Tibial nerve (tissue), 4 donors: ENCODE measurements around the gene SPOCK1. TPM values are rescaled to one million over a fixed set of nuclear protein-coding genes. Genes with fewer than 3 reads are reported as not detected.

Experiments
- DNase-seq, 2 donors: peaks; one replicate each; pipeline ENCODE4 v3.0.0-alpha.2; 2019; ENCODE audit warnings: low spot score in 2 of 2
- H3K27ac ChIP-seq, 4 donors: fragments of 200-600 bp; sonication (generic) in 3 of 4; one replicate each; pipeline ENCODE4 v1.5.1; 2017 to 2019; ENCODE audit warnings: mild to moderate bottlenecking in 1 of 4
- H3K27me3 ChIP-seq, 2 donors: fragments of 200-600 bp; sonication (generic) in 1 of 2; one replicate each; pipeline versions ENCODE4 v1.5.1 to v1.6.0; 2017 to 2019
- H3K36me3 ChIP-seq, 3 donors: fragments of 200-600 bp; sonication (generic); one replicate each; pipeline ENCODE4 v1.5.1; 2018 to 2019
- H3K4me1 ChIP-seq, 4 donors: fragments of 200-600 bp; sonication (generic) in 3 of 4; one replicate each; pipeline ENCODE4 v1.5.1; 2017 to 2019
- H3K4me3 ChIP-seq, 4 donors: fragments of 200-600 bp; sonication (generic) in 3 of 4; one replicate each; pipeline ENCODE4 v1.5.1; 2017 to 2019; ENCODE audit warnings: mild to moderate bottlenecking in 1 of 4, moderate library complexity in 1 of 4
- H3K9me3 ChIP-seq, 4 donors: fragments of 200-600 bp; sonication (generic) in 3 of 4; one replicate each; pipeline ENCODE4 v1.5.1; 2017 to 2019
- CTCF ChIP-seq, 5 experiments: fragments of 200-600 bp in 3 of 5; fragments of 450-650 bp in 2 of 5; sonication (generic) in 3 of 5; IDR thresholded peaks; one replicate each; pipeline ENCODE4 v1.5.1; 2016 to 2019; ENCODE audit warnings: antibody characterized with exemption in 5 of 5, mild to moderate bottlenecking in 3 of 5, moderate library complexity in 2 of 5
- EP300 ChIP-seq, 2 donors: sonication (generic); formaldehyde crosslinking; IDR thresholded peaks; one replicate each; pipeline ENCODE4 v1.6.1; 2017; ENCODE audit warnings: antibody characterized with exemption in 2 of 2, mild to moderate bottlenecking in 1 of 2
- POLR2A ChIP-seq, 2 donors: fragments of 450-650 bp; IDR thresholded peaks; one replicate each; pipeline ENCODE4 v1.6.1; 2017; ENCODE audit warnings: antibody characterized with exemption in 2 of 2, mild to moderate bottlenecking in 2 of 2, moderate library complexity in 2 of 2
- WGBS, 2 donors: methylation state at CpG; one replicate each; pipeline ENCODE4 v1.1.5; 2018; 5-methylcytosine and 5-hydroxymethylcytosine counted together
- total RNA-seq, 4 donors: library from RNA; depleted of rRNA; stranded (reverse); fragments of >200 nt; gene quantifications; one replicate each; pipeline ENCODE4 v1.1.0, GENCODE V29; 2016

SPOCK1 gene
- total RNA-seq, 4 donors from 2014 or later: 39.8 to 119 (median 73.1) TPM

- Histone ChIP-seq H3K4me3 (no peak overlapping the region), H3K4me1 (peaks cover 0 to 3% (median 0%) of the 10 kb centered on the region in 4 donors), H3K27ac (no peak overlapping the region), H3K27me3 (no peaks in the 10 kb centered on the region), H3K36me3 (no peaks in the 10 kb centered on the region), H3K9me3 (no peaks in the 10 kb centered on the region)
- no peak for DNase-seq
- TF ChIP-seq EP300 (IDR thresholded peaks at IDR 0.05) (no peak), POLR2A (IDR thresholded peaks at IDR 0.05) (no peak), CTCF (IDR thresholded peaks at IDR 0.05) (no peak)
These were observed 226.3 kb downstream of the SPOCK1 start for GRCh38 chr5:137272831-137273230.

GRCh38 chr5:137269946-137270345 lies 229.2 kb downstream of the SPOCK1 start:
- Histone ChIP-seq H3K4me3 (no peak overlapping the region), H3K4me1 (peaks cover 0 to 3% (median 0%) of the 10 kb centered on the region in 4 donors), H3K36me3 (no peaks in the 10 kb centered on the region), H3K27me3 (no peaks in the 10 kb centered on the region), H3K27ac (no peak overlapping the region), H3K9me3 (no peaks in the 10 kb centered on the region)
- TF ChIP-seq EP300 (IDR thresholded peaks at IDR 0.05) (no peak), POLR2A (IDR thresholded peaks at IDR 0.05) (no peak), CTCF (IDR thresholded peaks at IDR 0.05) (no peak)
- no peak for DNase-seq
- 64 to 83% methylated on average over 2 of the region's 2 CpGs for WGBS, 2 donors

GRCh38 chr5:137269274-137269673 lies 229.9 kb downstream of the SPOCK1 start:
- Histone ChIP-seq H3K4me3 (no peak overlapping the region), H3K27me3 (no peaks in the 10 kb centered on the region), H3K36me3 (no peaks in the 10 kb centered on the region), H3K27ac (peak overlapping the region in 2 of 4 donors; percentile 20 to 36), H3K4me1 (peaks cover 0 to 3% (median 0%) of the 10 kb centered on the region in 4 donors), H3K9me3 (no peaks in the 10 kb centered on the region)
- DNase-seq: no peak
- WGBS, 2 donors: 31 to 64% methylated on average over 2 of the region's 2 CpGs
- TF ChIP-seq POLR2A (IDR thresholded peaks at IDR 0.05) (no peak), EP300 (IDR thresholded peaks at IDR 0.05) (no peak), CTCF (IDR thresholded peaks at IDR 0.05) (no peak)

GRCh38 chr5:137268646-137269045 lies 230.5 kb downstream of the SPOCK1 start:
- Histone ChIP-seq H3K4me3 (no peak overlapping the region), H3K9me3 (no peaks in the 10 kb centered on the region), H3K27ac (no peak overlapping the region), H3K36me3 (no peaks in the 10 kb centered on the region), H3K27me3 (no peaks in the 10 kb centered on the region), H3K4me1 (peaks cover 0 to 3% (median 0%) of the 10 kb centered on the region in 4 donors)
- DNase-seq: no peak
- WGBS, 2 donors: 67 to 81% methylated on average over 1 of the region's 1 CpG
- TF ChIP-seq POLR2A (IDR thresholded peaks at IDR 0.05): no peak
- TF ChIP-seq CTCF (IDR thresholded peaks at IDR 0.05): no peak
- TF ChIP-seq EP300 (IDR thresholded peaks at IDR 0.05): no peak

GRCh38 chr5:137266186-137266585 lies 232.9 kb downstream of the SPOCK1 start:
- no peaks in the 10 kb centered on the region for H3K27me3 ChIP-seq
- H3K9me3 ChIP-seq: no peaks in the 10 kb centered on the region
- TF ChIP-seq POLR2A (IDR thresholded peaks at IDR 0.05): no peak
- TF ChIP-seq CTCF (IDR thresholded peaks at IDR 0.05): no peak
- no peak for TF ChIP-seq EP300 (IDR thresholded peaks at IDR 0.05)
- no peak overlapping the region for H3K4me3 ChIP-seq
- no peak overlapping the region for H3K27ac ChIP-seq
- 53 to 56% methylated on average over 4 of the region's 4 CpGs for WGBS, 2 donors
- no peaks in the 10 kb centered on the region for H3K36me3 ChIP-seq
- no peak for DNase-seq
- H3K4me1 ChIP-seq: peaks cover 0 to 5% (median 0%) of the 10 kb centered on the region in 4 donors
